ENCODE results near the gene PICALM. TPM values are rescaled to one million over a fixed set of nuclear protein-coding genes. Genes with fewer than 3 reads are reported as not detected.

The PICALM gene
- total RNA-seq, 1 donor from 2014 or later, result 129 TPM

Other genes starting within 250 kb of the PICALM start
- gene CCDC83, start 213.7 kb downstream of the PICALM start, total RNA-seq, result not detected in 2 replicates
- 59.1 and 62.7 TPM in 2 replicates for gene EED, start 175.7 kb upstream of the PICALM start, total RNA-seq
- gene HIKESHI, start 233.2 kb upstream of the PICALM start, total RNA-seq, result 38.6 and 41.3 TPM in 2 replicates

Data from T-helper 2 cell treated with Interferon-gamma antibody and Interleukin-4, amounts not matched to agents 100 ng/mL and 5 ng/mL, for 36 hours (primary cell).